ENCODE results near the gene CHST3.
"Not testable (repeated sequence)": the region's sequence is repeated elsewhere in the genome, so short reads cannot be mapped to it uniquely, and the experiment has no call there.

The CHST3 gene

GRCh38 chr10:71974489-71975021 is 10.4 kb downstream of the CHST3 start:
- DNase-seq: no peak

DNA sequence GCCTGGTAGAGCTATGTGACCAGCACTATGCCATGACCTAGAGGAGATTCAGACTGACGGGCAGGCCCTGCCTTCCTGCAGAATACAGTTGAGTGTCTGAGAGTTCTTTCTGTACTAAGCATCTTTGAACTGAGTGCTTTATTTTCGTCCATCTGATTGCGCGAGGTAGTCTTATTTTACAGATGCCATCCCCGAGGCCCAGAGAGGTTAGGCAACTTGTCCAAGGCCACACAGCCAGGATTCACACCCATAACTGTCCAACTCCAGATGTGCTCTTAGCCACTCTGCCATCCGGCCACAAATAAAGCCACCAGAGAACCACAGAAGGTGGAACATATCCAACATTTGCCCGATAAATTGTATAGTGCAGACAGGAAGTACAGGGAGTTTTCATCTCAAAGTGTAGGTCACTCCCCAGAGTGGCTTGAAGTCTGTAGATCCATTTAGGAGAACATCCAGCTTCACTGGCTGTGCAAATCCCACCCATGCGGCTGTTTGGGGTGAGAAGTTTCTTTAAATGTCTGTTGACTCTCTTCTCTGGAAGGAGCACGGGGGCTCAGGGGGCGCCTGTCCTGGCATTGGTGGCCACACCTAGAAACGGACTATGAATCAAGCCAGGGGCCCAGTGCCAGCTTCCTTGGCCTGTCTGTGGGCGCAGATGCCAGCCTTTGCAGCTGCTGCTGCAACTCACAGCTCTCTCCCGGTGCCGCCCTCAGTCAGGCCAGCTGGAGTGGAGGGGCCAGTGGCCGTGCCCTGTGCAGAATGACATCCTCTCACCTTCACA is 11.1 kb downstream of the CHST3 start:
- no peak for DNase-seq

GRCh38 chr10:71975871-71976725 is 11.9 kb downstream of the CHST3 start:
- no peak for DNase-seq

- not testable (repeated sequence) for DNase-seq
Measured at GRCh38 chr10:71977614-71977903, 13.4 kb downstream of the CHST3 start.

DNA sequence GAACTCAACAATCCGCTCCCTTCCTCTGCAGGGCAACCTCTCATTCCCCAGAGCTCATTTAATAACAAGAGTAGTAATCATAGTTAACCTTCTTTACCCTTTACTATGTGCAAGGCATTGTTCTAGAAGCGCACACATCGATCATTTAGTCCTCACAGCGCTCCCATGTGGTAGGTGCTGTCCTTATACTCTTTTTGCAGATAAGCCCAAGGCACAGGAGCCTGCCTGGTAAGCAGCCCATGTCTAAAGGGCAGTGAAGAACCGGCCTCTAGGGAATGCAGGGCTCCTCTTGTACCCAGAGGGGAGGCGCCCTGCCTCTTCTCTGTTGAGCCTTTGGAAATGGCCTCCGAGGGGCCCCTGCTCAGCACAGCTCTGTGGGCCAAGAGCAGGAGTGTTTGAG is 14.3 kb downstream of the CHST3 start:
- DNase-seq: peak; percentile 54

- DNase-seq: no peak
Measured at GRCh38 chr10:71978988-71979691, 14.9 kb downstream of the CHST3 start.

GRCh38 chr10:71979692-71980062 is 15.5 kb downstream of the CHST3 start:
- DNase-seq: no peak

DNA sequence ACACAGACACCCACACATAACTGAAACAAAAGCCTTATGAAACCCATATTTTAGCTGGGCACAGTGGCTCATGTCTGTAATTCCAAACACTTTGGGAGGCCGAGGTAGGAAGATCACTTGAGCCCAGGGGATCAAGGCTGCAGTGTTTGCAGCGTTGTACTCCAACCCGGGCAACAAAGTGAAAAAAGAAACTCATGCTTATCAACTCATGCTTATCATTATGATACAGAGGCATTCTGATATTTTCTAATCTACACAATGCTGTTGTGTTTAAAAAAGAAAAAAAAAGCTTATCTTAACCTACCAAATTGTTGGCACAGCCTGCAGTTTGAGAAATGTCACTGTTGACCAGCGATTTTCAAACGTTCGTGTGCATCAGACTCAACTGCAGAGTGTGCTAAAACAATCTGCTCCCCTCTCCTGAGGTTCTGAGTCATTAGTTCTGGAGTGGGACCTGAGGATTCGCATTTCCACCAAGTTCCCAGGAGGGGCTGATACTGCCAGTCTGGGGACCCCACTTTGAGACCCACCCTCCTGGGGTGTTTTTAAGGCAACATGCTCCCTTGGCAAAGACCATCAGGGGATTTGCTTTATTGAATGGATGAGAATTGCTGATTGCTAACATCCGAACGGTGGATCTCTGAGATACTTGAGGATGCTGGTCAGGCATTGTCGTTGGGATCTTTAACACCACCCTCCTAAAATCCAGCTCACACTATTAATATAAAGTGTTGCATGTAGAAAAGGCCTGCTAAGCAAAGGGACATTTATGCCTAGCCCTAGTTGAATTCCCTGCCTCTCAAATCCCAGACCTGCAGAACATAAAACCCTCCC is 16.2 kb downstream of the CHST3 start:
- peak; percentile 90 for DNase-seq

DNA sequence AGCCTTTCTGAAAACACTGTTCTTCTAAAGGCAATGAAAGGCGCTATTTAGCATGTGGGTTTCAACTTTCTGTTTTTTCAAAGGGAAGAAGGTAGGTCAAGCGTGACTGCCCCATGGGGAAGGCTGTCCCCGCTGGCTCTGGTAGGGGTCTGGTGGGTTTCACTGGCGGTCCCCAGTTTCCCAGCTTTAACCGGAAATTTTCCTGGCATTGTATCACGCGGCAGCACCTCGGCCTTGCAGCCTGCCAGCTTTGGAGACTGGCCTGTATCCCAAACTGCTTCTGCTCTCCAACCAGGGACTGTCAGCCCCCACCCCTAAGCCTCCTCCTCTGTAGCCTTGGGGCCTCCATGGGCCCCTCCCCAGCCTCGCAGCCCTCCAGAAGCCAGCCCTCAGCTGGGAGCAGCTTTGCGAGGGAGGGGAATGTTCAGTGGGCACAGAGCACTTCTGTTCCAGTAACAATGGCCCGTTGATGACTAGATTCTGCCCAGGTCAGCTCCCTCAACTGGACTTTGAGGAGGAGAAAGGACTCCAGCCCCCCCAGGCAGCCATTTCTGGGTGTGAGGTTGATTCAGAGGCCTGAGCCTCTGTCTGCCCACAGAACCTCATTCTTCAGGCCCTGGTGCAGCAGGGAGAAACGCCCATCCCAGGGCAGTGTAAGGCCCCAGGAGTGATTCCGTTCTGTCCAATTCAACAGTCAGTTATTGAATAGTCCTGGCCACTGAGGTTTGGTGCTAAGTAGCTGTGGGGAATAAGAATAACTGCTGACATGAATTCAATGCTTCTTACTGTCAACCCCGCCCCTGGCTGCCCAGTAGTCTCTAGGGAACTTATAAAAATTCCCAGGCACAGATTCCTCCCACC is 17.1 kb downstream of the CHST3 start:
- DNase-seq: no peak

- DNase-seq: no peak
Measured at GRCh38 chr10:71981876-71982230, 17.7 kb downstream of the CHST3 start.

DNA sequence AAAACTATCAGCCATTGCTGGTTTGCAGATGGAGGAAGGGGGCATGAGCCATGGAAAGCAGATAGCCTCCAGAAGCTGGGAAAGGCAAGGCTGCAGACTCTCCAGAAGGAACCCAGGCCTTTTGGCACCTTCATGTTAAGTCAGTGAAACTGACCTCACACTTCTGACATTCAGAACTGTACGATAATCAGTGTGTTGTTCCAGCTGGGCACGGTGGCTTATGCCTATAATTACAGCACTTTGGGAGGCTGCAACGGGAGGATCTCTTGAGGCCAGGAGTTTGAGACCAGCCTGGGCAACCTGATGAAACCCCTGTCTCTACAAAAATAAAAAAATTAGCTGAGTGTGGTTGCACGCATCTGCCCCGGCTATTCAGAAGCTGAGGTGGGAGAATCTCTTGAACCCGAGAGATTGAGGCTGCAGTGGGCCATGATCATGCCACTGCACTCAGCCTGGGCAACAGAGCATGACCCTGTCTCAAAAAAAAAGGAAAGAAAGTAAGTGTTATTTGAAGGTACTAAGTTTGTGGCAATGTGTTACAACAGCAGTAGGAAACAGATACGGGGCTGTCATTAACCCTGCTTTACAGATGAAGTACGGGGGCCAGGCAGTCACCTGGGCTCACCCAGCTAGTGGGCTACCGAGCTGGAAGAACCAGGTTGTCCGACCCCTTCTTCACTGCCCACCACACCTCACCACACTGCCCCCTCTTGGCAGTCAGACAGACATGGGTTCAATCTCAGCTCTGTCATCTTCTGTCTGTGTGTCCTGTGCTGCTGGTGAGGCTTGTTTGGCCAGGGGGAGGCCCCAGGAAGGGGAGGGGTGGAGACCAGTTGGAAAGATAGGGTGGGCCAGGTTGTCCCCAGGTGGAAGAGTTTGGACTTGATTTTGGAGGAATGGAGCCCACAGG is 18.3 kb downstream of the CHST3 start:
- DNase-seq: no peak

- DNase-seq: no peak
Measured at GRCh38 chr10:71984126-71984808, 20.1 kb downstream of the CHST3 start.

- DNase-seq: no peak
Measured at GRCh38 chr10:71984809-71985388, 20.7 kb downstream of the CHST3 start.

DNA sequence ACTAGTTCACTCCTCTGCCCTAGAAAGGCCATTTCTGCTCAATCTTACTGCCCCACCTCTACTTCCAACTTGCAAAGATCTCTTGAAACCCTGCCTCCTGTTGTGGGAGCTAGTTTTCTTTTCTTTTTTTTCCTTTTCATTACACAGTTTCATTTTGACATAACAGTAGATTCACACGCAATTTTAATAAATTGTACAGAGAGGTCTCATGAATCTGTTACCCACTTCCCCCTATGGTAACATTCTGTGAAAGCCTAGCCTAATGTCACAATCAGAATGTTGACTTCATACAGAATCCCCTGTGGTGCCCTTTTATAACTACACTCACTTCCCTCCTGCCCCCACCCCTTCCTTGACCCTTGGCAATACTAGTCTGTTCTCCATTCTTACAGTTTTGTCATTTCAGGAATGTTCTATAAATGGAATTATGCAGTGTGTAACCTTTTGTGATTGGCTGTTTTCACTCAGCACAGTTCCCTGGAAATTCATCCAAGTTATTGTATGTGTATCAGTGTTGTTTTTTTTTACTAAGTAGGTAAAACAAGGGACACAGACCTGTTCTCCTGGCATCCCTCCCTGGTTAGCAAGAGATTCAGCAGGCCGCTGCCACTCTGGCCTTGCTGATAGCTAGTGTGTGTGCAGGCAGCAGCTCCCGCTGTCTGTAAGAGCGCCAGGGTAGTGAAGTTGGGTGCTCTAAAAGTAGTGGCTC is 21.5 kb downstream of the CHST3 start:
- DNase-seq: no peak

DNA sequence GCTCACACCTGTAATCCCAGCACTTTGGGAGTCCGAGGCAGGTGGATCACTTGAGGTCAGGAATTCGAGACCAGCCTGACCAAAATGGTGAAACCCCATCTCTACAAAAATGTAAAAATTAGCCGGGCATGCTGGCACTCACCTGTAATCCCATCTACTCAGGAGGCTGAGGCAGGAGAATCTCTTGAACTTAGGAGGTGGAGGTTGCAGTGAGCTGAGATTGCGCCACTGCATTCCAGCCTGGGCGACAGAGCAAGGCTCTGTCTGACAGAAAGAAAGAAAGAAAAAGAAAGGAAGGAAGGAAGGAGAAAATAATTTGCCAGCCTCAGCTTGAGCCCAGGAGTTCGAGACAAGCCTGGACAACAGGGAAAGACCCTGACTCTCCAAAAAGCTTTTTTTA is 24.7 kb downstream of the CHST3 start:
- not testable (repeated sequence) for DNase-seq

- peak; percentile 94 for DNase-seq
Measured at GRCh38 chr10:71989661-71990454, 25.7 kb downstream of the CHST3 start.

- no peak for DNase-seq
Measured at GRCh38 chr10:71990706-71991269, 26.6 kb downstream of the CHST3 start.

- no peak for DNase-seq
Measured at GRCh38 chr10:71995449-71995848, 31.3 kb downstream of the CHST3 start.
